Stimulated activated CD8-positive, alpha-beta memory T cell treated with anti-CD3 and anti-CD28 coated beads, Interleukin-2, amount 100 ng/mL, for 48 hours (primary cell): ENCODE results near the gene KLF15.

Source experiments
- DNase-seq, 2 donors: peaks; one replicate each; pipeline ENCODE4 v3.0.0-alpha.2; 2020; ENCODE audit warnings: low read depth in 2 of 2

KLF15 gene

DNA sequence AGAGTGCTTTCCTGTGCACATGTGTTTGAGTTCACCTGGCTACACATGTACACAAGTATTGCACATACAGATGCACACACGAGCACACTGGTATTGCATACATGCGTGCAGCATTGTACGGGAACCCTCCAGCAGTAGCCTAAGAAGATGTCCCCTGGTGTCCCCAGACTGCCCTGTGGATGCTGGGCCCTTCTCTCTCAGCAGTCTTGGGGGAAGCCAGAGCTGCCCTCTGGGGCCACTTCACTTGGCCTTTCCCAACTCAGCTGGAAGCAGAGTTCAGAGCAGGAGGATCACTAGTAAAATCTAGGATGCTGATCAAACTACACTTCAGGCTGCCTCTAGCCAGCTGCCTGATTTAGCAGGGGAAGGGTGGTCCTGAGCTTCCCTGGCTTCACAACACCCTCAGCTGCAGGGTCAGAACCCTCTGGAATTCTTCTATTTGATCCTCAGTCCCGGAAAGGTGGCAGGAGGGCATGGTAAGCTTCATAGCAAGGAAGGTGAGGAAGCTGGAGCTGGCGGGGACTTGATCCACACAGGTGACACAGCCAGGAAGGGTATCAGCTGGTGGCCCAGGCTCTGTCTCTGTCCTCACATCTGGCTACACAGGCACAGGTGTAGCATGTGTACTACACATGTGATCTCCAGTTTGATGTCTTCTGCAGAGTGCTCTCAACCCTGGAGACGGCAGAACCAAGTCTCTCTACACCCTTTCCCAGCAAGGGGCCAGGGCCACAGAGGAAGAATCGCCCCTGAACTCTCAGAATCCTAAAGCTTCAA is 36.5 kb downstream of the KLF15 start:
- no peak for DNase-seq

GRCh38 chr3:126319701-126320295 is 37.4 kb downstream of the KLF15 start:
- DNase-seq = no peak

DNA sequence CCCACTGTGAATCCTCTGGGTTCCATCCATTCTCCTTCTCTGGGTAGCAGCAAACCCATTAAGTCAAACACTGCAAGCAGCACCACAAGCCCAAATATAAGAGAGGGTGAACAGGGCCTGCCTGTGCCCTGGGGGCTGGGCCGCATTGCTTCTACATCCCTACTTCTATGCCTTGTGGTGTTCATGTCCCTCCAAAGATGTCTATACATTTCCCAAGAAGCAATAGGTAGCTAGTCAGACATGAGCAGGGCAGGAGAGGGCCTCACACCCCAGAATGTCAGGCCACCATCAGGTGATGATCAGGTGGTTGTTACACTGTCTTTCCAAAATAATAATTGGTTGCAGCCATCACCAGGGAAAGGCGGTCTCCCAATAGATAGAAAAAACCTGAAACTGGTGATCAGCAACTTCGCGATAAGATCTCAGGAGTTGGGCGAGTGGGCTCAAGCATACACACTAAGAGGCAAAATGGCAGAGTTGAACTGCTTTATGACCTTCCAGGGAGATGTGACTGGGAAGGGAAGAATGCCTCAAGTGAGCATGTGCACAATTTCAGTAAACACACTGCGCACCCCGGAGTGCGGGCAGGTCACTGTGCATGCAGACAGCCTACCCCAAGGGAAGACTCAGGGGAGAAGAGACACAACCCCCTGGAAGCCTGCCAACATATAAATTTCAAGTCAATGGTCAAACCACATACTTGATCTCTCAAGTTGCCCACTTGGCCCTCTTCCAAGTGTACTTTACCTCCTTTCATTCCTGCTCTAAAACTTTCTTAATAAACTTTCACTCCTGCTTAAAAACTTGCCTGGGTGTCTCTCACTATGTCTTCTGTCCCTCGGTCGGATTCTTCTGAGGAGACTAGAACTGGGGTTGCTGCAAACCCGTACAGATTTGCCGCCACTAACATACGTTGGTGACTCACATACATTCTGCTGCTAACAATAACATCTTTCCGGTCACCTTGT is 39.9 kb downstream of the KLF15 start:
- DNase-seq = no peak

- DNase-seq = no peak
Measured at GRCh38 chr3:126316501-126316939, 40.7 kb downstream of the KLF15 start.

GRCh38 chr3:126316031-126316461 is 41.2 kb downstream of the KLF15 start:
- DNase-seq = no peak

- no peak for DNase-seq
Measured at GRCh38 chr3:126314790-126315658, 42.2 kb downstream of the KLF15 start.

DNA sequence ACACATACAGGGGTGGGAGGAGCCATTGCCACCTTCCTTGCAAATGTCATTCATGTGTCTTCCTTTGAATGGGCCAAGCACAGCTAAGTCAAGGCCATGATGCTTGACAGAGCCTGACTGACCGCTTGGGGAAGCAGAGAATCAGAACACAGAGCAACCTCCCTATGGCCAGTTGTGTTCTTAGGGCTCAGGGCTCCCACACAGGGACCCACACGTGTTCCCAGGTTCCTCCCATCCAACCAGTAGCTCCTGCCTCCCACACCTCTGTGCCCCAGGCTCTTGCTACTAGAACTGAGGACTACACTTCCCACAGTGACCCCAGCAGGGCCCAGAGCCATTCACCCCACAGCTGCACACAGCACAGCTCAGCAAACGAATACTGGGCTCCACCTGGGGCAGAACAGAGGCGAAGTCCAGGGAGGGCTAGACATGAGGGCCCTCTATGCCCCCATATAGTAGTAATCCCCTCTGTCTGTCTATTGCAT is 42.9 kb downstream of the KLF15 start:
- no peak for DNase-seq

DNA sequence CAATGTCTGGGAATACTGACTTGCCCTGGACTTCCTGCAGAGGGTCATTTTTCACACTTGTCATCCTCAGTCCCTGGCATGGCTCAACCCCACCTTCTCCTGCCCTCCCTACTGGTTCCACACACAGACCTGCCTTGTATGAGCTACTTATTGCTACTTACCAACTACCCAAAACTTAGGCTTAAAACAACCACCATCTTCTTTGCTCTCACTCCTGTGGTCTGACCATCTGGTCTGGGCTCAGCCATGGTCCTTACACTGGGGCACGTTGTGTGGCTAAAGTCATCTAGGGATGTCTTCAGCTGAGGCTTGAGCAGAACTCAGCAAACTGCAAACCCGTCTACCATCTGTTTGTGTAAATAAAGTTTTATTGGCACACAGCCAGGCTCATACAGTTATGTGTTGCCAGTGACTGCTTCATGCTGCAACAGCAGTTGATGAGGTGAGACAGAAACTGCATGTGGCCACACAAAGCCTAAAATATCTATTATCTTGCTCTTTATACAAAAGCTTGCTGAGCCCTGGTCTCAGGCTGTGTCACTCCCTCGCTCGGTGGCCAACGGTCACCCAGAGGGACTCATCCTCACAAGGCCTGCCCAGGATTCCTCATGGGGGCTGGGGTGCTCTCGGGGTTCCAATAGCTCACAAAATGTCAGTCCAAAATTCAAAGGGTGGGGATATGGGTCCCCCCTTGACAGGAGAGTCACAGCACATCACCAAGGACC is 43.5 kb downstream of the KLF15 start:
- no peak for DNase-seq

- DNase-seq = no peak
Measured at GRCh38 chr3:126313166-126313565, 44.0 kb downstream of the KLF15 start.

DNA sequence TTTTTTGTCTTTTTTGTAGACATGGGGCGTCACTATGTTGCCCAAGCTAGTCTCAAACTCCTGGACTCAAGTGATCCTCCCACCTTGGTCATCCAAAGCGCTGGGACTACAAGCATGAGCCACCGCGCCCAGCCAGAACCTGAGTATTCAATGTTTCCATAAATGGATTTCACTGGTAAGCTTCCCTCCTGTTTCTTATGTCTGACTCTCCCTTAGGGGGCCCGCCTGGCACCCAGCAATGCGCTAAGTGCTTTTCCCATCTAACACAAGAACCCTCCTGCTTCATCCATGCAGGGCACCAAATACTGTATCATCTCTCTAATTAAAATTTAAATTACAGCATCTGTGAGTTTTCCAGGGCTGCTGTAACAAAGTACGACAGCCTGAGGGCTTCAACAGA is 44.9 kb downstream of the KLF15 start:
- no peak for DNase-seq

GRCh38 chr3:126311338-126311978 is 45.8 kb downstream of the KLF15 start:
- DNase-seq = no peak

DNA sequence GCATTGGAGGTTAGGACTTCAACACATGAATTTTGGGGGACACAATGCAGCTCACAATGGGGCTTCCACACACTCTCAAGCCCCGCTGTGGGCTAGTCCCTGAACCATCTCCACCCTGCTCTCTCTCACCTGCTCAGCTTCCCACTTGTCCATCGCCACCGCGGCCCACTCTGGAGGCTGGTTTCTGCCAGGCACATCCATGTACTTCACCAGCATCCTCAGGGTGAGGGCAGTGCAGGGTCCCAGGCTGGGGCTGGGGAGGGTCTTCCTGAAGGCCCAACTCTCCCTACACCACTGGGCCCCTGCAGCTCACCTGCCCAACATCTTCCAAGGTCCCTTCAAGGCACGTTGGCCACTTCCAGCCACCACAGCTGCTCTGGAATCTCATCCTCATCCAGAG is 46.4 kb downstream of the KLF15 start:
- no peak for DNase-seq

- DNase-seq = no peak
Measured at GRCh38 chr3:126309861-126310655, 47.1 kb downstream of the KLF15 start.

GRCh38 chr3:126309165-126309564 is 48.0 kb downstream of the KLF15 start:
- no peak for DNase-seq

DNA sequence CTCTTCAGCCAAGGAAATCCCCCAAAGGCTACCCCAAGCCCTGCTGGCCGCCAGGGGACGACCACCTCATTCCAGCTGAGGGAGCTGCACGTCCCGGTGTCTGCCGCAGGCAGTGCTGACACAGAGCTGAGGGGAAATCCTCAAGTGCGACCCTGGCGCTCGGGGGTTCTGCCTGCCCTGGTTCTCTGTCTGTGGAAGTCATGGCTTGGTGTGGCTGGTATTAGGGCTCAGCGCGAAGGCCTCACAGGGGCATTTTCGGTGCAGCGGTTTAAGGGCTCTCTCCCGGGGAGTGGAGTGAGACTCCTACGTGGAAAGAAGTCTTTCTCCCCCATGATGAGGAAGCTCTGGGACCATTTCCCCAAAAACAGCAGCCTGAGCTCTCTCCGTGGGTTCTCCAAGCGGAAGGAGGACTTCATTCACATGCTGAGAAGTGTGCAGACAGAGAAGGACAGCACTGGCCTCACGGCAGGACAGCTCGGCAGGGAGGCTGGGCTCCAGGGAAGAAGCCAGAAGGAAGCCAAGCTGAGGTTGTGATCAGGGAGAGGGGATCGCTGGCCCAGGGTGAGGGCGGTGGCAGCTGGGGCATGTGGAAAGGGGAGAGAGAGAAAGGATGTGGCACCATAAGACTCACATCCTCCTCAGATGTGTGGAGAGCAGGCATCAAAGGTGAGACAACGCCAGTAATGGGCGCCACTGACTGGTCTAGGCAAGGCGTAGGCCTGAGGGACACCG is 48.6 kb downstream of the KLF15 start:
- DNase-seq = no peak

DNA sequence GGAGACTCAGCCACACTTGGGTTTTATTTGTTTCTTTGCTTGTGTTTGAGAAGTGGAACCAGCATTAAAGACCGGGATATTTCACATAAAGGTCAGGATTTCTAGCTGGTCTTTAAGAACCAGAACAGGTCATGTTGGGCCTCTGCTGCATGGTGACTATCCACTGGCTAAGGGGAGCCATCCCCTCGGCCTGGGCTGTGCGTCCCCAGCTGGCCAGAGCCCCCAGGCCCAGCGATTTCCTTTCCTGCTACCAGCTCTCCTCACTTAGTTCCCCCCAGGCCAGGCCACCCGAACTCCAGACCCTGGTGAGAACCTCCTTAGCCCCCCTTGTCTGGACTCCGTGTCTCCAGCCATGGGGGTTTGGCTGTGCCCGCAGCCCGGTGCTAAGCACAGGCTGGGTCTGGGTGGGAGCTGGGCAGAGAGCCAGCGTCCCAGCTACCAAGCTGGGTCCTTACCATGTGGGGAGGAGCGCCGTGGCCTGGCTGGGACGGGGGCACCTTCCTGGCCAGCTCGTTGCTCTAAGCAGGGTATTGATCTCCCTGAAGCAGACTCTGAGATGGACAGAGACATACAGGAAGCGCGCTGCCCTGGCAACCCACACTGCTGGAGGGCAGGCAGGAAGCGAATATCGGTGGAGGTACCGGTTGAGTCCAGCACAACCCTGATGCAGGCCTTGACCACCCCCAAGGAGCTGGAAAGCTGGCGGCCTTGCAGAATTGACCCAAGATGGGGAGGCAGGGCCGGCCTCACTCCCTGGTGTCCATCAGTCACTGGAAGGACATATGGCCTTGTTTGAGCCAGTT is 49.4 kb downstream of the KLF15 start:
- no peak for DNase-seq

- DNase-seq = no peak
Measured at GRCh38 chr3:126306888-126307482, 50.2 kb downstream of the KLF15 start.
